HG02840 (cell line): ENCODE data around the gene KLHDC8B.
"Not testable (repeated sequence)": the region's sequence is repeated elsewhere in the genome, so short reads cannot be mapped to it uniquely, and the experiment has no call there.

Experiments
- ATAC-seq: cut with Tn5 transposase; IDR thresholded peaks from one replicate; pipeline ENCODE4 v1.9.1; 2021; ENCODE audit warnings: mild to moderate bottlenecking, moderate library complexity, moderate number of reproducible peaks; ENCODE audit not compliant: unreplicated experiment, low FRiP score

The KLHDC8B gene

GRCh38 chr3:49180116-49180515 lies 8.7 kb downstream of the KLHDC8B start:
- no peak for ATAC-seq

- ATAC-seq: no peak
Measured at GRCh38 chr3:49181351-49181750, 10.0 kb downstream of the KLHDC8B start.

DNA sequence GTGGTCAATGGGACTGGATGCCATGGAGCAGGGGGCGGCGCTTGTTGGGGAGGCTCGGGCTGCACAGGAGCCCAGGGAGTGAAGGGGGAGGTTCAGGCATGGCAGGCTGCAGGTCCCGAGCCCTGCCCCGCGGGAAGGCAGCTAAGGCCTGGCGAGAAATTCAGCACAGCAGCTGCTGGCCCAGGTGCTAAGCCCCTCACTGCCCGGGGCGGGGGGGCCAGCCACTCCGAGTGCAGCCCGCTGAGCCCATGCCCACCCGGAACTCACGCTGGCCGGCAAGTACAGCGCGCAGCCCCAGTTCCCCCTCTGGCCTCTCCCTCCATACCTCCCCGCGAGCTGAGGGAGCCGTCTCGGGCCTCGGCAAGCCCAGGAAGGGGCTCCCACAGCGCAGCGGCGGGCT lies 11.3 kb downstream of the KLHDC8B start:
- ATAC-seq: no peak

DNA sequence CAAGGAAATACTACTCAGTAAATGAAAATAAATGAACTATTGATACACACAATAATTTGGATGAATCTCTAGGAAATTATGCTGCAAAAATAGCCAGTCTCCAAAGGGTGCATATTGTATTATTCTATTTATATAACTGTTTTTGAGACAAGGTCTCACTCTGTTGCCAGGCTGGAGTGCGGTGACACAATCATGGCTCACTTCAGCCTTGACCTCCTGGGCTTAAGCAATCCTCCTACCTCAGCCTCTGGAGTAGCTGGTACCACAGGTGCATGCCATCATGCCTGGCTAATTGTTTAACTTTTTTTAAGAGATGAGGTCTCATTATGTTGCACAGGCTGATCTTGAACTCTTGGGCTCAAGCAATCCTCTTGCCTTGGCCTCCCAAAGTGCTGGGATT lies 12.5 kb downstream of the KLHDC8B start:
- ATAC-seq: no peak

DNA sequence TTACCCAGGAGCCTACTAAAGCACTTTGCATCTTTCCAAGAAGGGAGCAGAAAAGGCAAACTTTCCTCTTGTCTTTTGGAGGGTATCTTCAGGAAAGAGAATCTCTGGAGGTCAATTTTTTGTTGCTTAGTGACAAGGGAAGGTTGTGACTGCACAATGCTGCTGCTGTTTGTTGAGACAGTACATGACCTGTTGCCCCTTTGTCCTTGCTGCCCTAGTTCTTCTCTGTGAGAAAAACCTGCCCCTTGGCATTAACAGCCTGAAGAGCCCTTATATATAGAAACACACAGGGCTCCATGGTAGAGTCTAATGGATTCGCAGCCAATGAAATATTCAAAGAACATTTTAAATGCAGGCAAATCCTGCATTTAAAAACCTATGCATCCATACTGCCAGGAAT lies 20.3 kb downstream of the KLHDC8B start:
- ATAC-seq: no peak

GRCh38 chr3:49198161-49198560 lies 26.8 kb downstream of the KLHDC8B start:
- ATAC-seq: no peak

- no peak for ATAC-seq
Measured at GRCh38 chr3:49198611-49199230, 27.3 kb downstream of the KLHDC8B start.

DNA sequence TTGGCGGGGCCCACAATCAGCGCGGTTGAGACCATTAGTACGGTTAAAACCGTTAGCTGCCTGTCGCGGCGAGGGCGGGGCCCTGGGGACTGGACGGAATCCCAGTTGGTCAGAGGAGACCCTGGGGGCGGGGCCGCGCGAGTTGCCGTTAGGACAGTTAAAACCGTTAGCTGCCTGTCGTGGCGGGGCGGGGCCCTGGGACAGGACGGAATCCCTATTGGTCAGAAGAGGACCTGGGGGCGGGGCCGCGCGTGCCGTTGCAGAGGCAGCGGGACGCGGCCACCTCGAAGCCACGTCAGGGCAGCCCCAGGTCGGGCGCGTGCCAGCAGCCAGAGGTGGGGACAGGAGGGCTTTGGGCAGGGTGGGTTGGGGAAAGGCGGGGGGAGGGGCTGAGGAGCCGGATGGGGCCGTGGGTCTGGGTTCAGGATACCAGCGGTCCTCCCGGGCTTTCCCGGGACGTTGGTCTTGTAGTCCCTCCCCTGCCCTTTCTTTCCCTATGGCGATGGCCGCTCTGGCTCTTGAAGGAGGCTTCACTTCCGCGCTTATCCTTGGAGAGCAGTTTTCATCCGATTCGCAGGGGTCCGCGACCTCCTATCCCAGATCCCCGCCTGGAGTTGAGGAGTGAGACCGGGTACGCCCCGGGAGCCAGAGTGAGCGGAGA lies 28.0 kb downstream of the KLHDC8B start:
- no peak for ATAC-seq

DNA sequence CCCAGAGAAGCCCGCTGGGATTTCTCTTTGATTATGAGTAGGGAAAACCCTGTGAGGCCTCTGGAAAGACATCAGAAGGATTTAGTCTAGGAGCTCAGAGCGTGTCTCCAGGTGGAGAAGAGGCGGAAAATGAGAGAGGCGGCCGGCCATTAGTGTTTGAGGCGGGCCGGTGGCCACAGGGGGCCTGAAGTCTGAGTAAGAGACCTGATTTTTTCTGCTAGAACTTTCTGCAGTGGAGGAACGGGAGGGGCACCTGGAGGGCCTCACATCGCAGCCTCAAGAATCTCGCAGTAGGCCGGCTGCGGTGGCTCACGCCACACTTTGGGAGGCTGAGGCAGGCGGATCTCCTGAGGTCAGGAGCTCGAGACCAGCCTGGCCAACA lies 28.5 kb downstream of the KLHDC8B start:
- ATAC-seq: no peak

DNA sequence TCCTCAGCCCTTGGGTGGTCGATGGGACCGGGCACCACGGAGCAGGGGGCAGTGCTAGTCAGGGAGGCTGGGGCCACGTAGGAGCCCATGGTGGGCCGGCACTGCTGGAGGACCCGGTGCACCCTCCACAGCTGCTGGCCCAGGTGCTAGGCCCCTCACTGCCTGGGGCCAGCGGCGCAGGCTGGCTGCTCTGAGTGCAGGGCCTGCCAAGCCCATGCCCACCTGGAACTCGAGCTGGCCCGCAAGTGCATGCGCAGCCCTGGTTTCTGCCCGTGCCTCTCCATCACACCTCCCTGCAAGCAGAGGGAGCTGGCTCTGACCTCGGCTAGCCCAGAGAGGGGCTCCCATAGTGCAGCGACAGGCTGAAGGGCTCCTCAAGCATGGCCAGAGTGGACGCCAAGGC lies 42.1 kb downstream of the KLHDC8B start:
- no peak for ATAC-seq

GRCh38 chr3:49213998-49214397 lies 42.6 kb downstream of the KLHDC8B start:
- ATAC-seq: no peak

DNA sequence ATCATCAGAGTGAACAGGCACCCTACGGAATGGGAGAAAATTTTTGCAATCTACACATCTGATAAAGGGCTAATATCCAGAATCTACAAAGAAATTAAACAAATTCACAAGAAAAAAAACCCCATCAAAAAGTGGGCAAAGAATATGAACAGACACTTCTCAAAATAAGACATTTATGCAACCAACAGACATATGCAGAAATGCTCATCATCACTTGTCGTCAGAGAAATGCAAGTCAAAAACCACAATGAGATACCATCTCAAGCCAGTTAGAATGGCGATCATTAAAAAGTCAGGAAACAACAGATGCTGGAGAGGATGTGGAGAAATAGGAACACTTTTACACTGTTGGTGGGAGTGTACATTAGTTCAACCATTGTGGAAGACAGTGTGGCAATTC lies 45.3 kb downstream of the KLHDC8B start:
- ATAC-seq: not testable (repeated sequence)

DNA sequence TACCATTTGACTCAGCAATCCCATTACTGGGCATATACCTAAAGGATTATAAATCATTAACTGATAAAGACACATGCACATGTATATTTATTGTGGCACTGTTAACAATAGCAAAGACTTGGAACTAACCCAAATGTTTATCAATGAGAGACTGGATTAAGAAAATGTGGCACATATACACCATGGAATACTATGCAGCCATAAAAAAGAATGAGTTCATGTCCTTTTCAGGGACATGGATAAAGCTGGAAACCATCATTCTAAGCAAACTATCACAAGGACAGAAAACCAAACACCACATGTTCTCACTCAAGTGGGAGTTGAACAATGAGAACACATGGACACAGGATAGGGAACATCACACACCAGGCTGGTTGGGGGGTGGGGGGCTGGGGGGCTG lies 45.7 kb downstream of the KLHDC8B start:
- not testable (repeated sequence) for ATAC-seq

GRCh38 chr3:49217688-49218470 lies 46.5 kb downstream of the KLHDC8B start:
- no peak for ATAC-seq

GRCh38 chr3:49218471-49218989 lies 47.1 kb downstream of the KLHDC8B start:
- ATAC-seq: not testable (repeated sequence)

- ATAC-seq: no peak
Measured at GRCh38 chr3:49219132-49219531, 47.7 kb downstream of the KLHDC8B start.

DNA sequence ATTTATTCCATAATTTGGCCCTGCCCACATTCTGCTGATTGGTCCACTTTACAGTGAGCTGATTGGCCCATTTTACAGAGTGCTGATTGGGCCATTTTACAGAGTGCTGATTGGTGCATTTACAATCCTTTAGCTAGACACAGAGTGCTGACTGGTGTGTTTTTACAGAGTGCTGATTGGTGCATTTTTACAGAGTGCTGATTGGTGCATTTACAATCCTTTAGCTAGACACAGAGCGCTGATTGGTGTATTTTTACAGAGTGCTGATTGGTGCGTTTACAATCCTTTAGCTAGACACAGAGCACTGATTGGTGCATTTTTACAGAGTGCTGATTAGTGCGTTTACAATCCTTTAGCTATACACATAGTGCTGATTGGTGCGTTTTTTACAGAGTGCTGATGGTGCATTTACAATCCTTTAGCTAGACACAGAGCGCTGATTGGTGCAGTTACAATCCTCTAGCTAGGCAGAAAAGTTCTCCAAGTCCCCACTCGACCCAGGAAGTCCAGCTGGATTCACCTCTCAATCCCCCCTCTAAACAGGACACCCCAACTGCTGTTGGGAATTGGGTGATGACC lies 49.7 kb downstream of the KLHDC8B start:
- not testable (repeated sequence) for ATAC-seq

GRCh38 chr3:49222002-49222401 lies 50.6 kb downstream of the KLHDC8B start:
- ATAC-seq: no peak
